GM12878 (cell line): ENCODE results near the gene HTRA2. TPM values are rescaled to one million over a fixed set of nuclear protein-coding genes. Genes with fewer than 3 reads are reported as not detected.

Experiments used
- ATAC-seq: fragments of 200-7000 bp; cut with Tn5 transposase; 3 replicates; pipeline ENCODE4 v1.9.1; 2020; ENCODE audit warnings: mild to moderate bottlenecking, moderate library complexity
- BruUV-seq: library from RNA; stranded (reverse); fragments of 400-500 nt; replicated peaks from 2 replicates; lab custom pipeline; 2021; lab: Mats Ljungman, UMichigan
- CTCF ChIA-PET: fragments of 300-600 bp; sonication (Branson Sonifier 250); formaldehyde crosslinking; extraction: SDS; loops from one replicate; lab custom pipeline; 2021; ENCODE audit warnings: inconsistent platforms; lab: Yijun Ruan, JAX
- POLR2A ChIA-PET: fragments of 350-600 bp; formaldehyde crosslinking; extraction: SDS; loops from one replicate; lab custom pipeline; 2021; ENCODE audit warnings: inconsistent platforms; lab: Charles Lee
- RAD21 ChIA-PET: fragments of 300-600 bp; sonication (Branson Sonifier 250); formaldehyde crosslinking; loops from one replicate; lab custom pipeline; 2023; ENCODE audit warnings: antibody characterized with exemption; ENCODE audit not compliant: unreplicated experiment; lab: Charles Lee
- SMC1A ChIA-PET: fragments of 300-600 bp; sonication (Branson Sonifier 250); formaldehyde crosslinking; loops from one replicate; lab custom pipeline; 2023; ENCODE audit not compliant: unreplicated experiment, uncharacterized antibody; lab: Charles Lee
- DNase-seq: peaks from one replicate; pipeline ENCODE4 v3.0.0-alpha.2; 2011; ENCODE audit warnings: low read depth, low spot score
- FAIRE-seq: peaks from 3 replicates; lab custom pipeline; 2011; peaks lifted over from hg19 to GRCh38; lab: Jason Lieb, UNC
- H2AFZ ChIP-seq: 2 replicates; pipeline ENCODE4 v1.6.0; 2011; ENCODE audit warnings: low read depth, low read length, control low read depth; ENCODE audit not compliant: control insufficient read depth
- H3K27ac ChIP-seq: 2 replicates; pipeline ENCODE4 v1.5.1; 2011; ENCODE audit warnings: control low read depth; ENCODE audit not compliant: control insufficient read depth, insufficient read depth
- H3K27me3 ChIP-seq, 2 experiments: replicated peaks in 1 of 2; 2 replicates each; pipeline versions ENCODE4 v1.6.0 to v1.6.1; 2011; ENCODE audit warnings: low read length in 1 of 2; ENCODE audit not compliant: control insufficient read depth in 2 of 2, insufficient read depth in 2 of 2
- H3K36me3 ChIP-seq, 2 experiments: 2 replicates each; pipeline ENCODE4 v1.5.1; 2011; ENCODE audit warnings: low read length in 1 of 2; ENCODE audit not compliant: control insufficient read depth in 2 of 2, insufficient read depth in 2 of 2
- H3K4me1 ChIP-seq: 2 replicates; pipeline ENCODE4 v1.6.1; 2011; ENCODE audit warnings: mild to moderate bottlenecking, low read length, moderate library complexity, mixed read lengths; ENCODE audit not compliant: control insufficient read depth, insufficient read depth
- H3K4me2 ChIP-seq: 2 replicates; pipeline ENCODE4 v1.6.0; 2011; ENCODE audit warnings: control low read depth; ENCODE audit not compliant: control insufficient read depth, insufficient read depth
- H3K4me3 ChIP-seq: fragments of 200-600 bp; sonication (generic); 2 replicates; pipeline ENCODE4 v1.5.1; 2016
- H3K79me2 ChIP-seq: 2 replicates; pipeline ENCODE4 v1.6.0; 2011; ENCODE audit warnings: low read length; ENCODE audit not compliant: control insufficient read depth, insufficient read depth
- H3K9ac ChIP-seq: 2 replicates; pipeline ENCODE4 v1.8.0; 2011; ENCODE audit warnings: low read length, control low read depth, mixed read lengths; ENCODE audit not compliant: control insufficient read depth, insufficient read depth
- H3K9me3 ChIP-seq: replicated peaks from 3 replicates; pipeline ENCODE4 v1.5.1; 2011; ENCODE audit warnings: mild to moderate bottlenecking, low read length; ENCODE audit not compliant: control insufficient read depth, insufficient read depth
- H4K20me1 ChIP-seq: 2 replicates; pipeline ENCODE4 v1.6.0; 2011; ENCODE audit not compliant: control insufficient read depth, insufficient read depth
- CREB1 ChIP-seq: IDR thresholded peaks from 2 replicates; pipeline ENCODE4 v1.6.1; 2012; ENCODE audit warnings: low read depth, mild to moderate bottlenecking, inconsistent platforms
- POLR2A ChIP-seq: IDR thresholded peaks from 2 replicates; pipeline ENCODE4 v1.6.1; 2011; ENCODE audit warnings: low read depth, mild to moderate bottlenecking, low read length
- POLR2AphosphoS2 ChIP-seq: IDR thresholded peaks from 2 replicates; pipeline ENCODE4 v1.6.1; 2011; ENCODE audit warnings: low read depth, mild to moderate bottlenecking, low read length, improper control_type of control experiment, moderate library complexity
- POU2F2 ChIP-seq: IDR thresholded peaks from 3 replicates; pipeline ENCODE4 v1.6.1; 2011; ENCODE audit warnings: low read depth, mild to moderate bottlenecking, low read length, borderline replicate concordance
- RELA ChIP-seq: fragments of 450-650 bp; IDR thresholded peaks from 2 replicates; pipeline ENCODE4 v1.8.0; 2014; ENCODE audit warnings: borderline replicate concordance; ENCODE audit not compliant: partially characterized antibody
- SIX5 ChIP-seq: IDR thresholded peaks from 2 replicates; pipeline ENCODE4 v1.6.1; 2011; ENCODE audit warnings: mild to moderate bottlenecking, low read depth, low read length, moderate library complexity; ENCODE audit not compliant: severe bottlenecking
- SKIL ChIP-seq: fragments of 450-650 bp; IDR thresholded peaks from 2 replicates; pipeline ENCODE4 v1.6.1; 2017; ENCODE audit warnings: mild to moderate bottlenecking, low read depth, inconsistent platforms; ENCODE audit not compliant: poor library complexity, severe bottlenecking
- SMAD5 ChIP-seq: IDR thresholded peaks from 2 replicates; pipeline ENCODE4 v1.6.1; 2016; ENCODE audit warnings: antibody characterized with exemption, low read depth
- SMC3 ChIP-seq: IDR thresholded peaks from 2 replicates; pipeline ENCODE4 v1.6.1; 2011; ENCODE audit warnings: low read length, improper control_type of control experiment, borderline replicate concordance
- TCF3 ChIP-seq: IDR thresholded peaks from 2 replicates; pipeline ENCODE4 v1.6.1; 2012; ENCODE audit warnings: low read depth, mild to moderate bottlenecking, low read length, borderline replicate concordance; ENCODE audit not compliant: insufficient read depth
- WGBS: methylation state at CpG from one replicate; pipeline ENCODE4 v1.1.6; 2016; ENCODE audit warnings: low lambda C conversion rate; ENCODE audit not compliant: insufficient replicate concordance, insufficient coverage; ENCODE audit errors: missing lambda C conversion rate; 5-methylcytosine and 5-hydroxymethylcytosine counted together
- in situ Hi-C: fragments of 300-500 bp; cut with MboI; formaldehyde crosslinking; loops from 9 replicates; pipeline ENCODE4 v1.14.3; 2018; ENCODE audit warnings: mixed read lengths
- intact Hi-C: fragments of 100-400 bp; cut with micrococcal nuclease; formaldehyde crosslinking; loops from one replicate; pipeline ENCODE4 v1.14.2; 2022; ENCODE audit not compliant: unreplicated experiment
- polyA plus RNA-seq, 11 experiments: library from polyadenylated mRNA; depleted of rRNA in 4 of 11; unstranded in 6 of 11; stranded (reverse) in 5 of 11; fragments of >200 nt; fragmentation: Nextera tagmentation in 4 of 11; fragmentation: Illumina TruSeq in 1 of 11; extraction: Ambion mirVana in 4 of 11; extraction: Trizol in 1 of 11; gene quantifications; 1 replicate in 1 of 11; 2 replicates in 10 of 11; pipeline versions ENCODE4 v1.2.1 to v1.2.3, GENCODE V29; 2011 to 2016; ENCODE audit warnings: inconsistent platforms in 2 of 11, missing spikeins in 2 of 11, low read depth in 1 of 11
- total RNA-seq, 4 experiments: library from RNA; depleted of rRNA in 3 of 4; stranded (reverse); fragments of >200 nt in 3 of 4; fragmentation: Illumina TruSeq in 1 of 4; extraction: Trizol in 1 of 4; gene quantifications; 2 replicates each; pipeline versions ENCODE4 v1.2.1 to v1.2.3, GENCODE V29; 2013 to 2021
- TF ChIP-seq, protein P1 (sequence below): IDR thresholded peaks from 2 replicates; pipeline ENCODE4 v1.6.1; 2011; ENCODE audit warnings: borderline replicate concordance, low read depth, mild to moderate bottlenecking, moderate library complexity, mixed read lengths, low read length; ENCODE audit not compliant: insufficient read depth; ENCODE audit errors: extremely low read length
- TF ChIP-seq, protein P2 (sequence below): IDR thresholded peaks from 2 replicates; pipeline ENCODE4 v1.6.1; 2011; ENCODE audit warnings: low read depth, low read length, improper control_type of control experiment, borderline replicate concordance
- TF ChIP-seq, protein P3 (sequence below): fragments of 450-650 bp; IDR thresholded peaks from 2 replicates; pipeline ENCODE4 v1.6.1; 2016; ENCODE audit warnings: mild to moderate bottlenecking, moderate library complexity, borderline replicate concordance

Gene HTRA2
- total and polyA plus RNA-seq, 10 of the 15 experiments (the other 5 are each of a cell fraction or from before 2014, with no cell fraction given): 42.3 to 73.9 (median 54.6) TPM

GRCh38 chr2:74558284-74559230 is 28.8 kb downstream of the HTRA2 start:
- Histone ChIP-seq H3K36me3 (peaks cover 1 to 11% of the 10 kb centered on the region in 2 experiments; a peak in 2 of 4 replicates), H3K9ac (no peak overlapping the region), H3K4me3 (no peak overlapping the region), H3K79me2 (peaks cover 33% of the 10 kb centered on the region), H3K4me2 (no peak overlapping the region), H3K4me1 (peaks cover 16% of the 10 kb centered on the region), H2AFZ (no peak overlapping the region), H3K27ac (no peak overlapping the region), H3K9me3 (no peaks in the 10 kb centered on the region; the same call in 2 of the 3 replicates), H3K27me3 (no peaks in the 10 kb centered on the region), H4K20me1 (no peaks in the 10 kb centered on the region)
- FAIRE-seq (no peak), ATAC-seq (no peak), DNase-seq (no peak)
- ChIA-PET SMC1A (interaction anchor here (0.6 to 4.8 kb wide), 8 partner anchors 8 to 28 kb away, joined by 3 to 42 read pairs (median 6); no protein-coding TSS in a partner anchor), CTCF (interaction anchor here (1.0 to 3.6 kb wide), 7 partner anchors 9 to 30 kb away, joined by 3 to 18 read pairs (median 4); no protein-coding TSS in a partner anchor), RAD21 (interaction anchor here (1.1 kb wide), 2 partner anchors 25 to 28 kb away, joined by 3 to 4 read pairs; no protein-coding TSS in a partner anchor), POLR2A (interaction anchor here (1.8 to 17.8 kb wide), 2 partner anchors 18 to 19 kb away, joined by 6 to 441 read pairs; no protein-coding TSS in a partner anchor)
- in situ Hi-C loops: no loop called here
- 85% methylated on average over 7 of the region's 7 CpGs for WGBS
- BruUV-seq: no TSS peak
- intact Hi-C loops: no loop called here
- TF ChIP-seq, protein P1, sequence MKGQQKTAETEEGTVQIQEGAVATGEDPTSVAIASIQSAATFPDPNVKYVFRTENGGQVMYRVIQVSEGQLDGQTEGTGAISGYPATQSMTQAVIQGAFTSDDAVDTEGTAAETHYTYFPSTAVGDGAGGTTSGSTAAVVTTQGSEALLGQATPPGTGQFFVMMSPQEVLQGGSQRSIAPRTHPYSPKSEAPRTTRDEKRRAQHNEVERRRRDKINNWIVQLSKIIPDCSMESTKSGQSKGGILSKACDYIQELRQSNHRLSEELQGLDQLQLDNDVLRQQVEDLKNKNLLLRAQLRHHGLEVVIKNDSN: no peak
- TF ChIP-seq TCF3 (no peak), POU2F2 (no peak), SIX5 (no peak), POLR2A (peak; percentile 63), CREB1 (no peak), POLR2AphosphoS2 (no peak), SKIL (no peak), SMC3 (no peak), SMAD5 (peak; percentile 45; the same call in 1 of the 2 replicates), RELA (no peak)
- TF ChIP-seq, protein P2, sequence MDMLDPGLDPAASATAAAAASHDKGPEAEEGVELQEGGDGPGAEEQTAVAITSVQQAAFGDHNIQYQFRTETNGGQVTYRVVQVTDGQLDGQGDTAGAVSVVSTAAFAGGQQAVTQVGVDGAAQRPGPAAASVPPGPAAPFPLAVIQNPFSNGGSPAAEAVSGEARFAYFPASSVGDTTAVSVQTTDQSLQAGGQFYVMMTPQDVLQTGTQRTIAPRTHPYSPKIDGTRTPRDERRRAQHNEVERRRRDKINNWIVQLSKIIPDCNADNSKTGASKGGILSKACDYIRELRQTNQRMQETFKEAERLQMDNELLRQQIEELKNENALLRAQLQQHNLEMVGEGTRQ: no peak
- TF ChIP-seq, protein P3, sequence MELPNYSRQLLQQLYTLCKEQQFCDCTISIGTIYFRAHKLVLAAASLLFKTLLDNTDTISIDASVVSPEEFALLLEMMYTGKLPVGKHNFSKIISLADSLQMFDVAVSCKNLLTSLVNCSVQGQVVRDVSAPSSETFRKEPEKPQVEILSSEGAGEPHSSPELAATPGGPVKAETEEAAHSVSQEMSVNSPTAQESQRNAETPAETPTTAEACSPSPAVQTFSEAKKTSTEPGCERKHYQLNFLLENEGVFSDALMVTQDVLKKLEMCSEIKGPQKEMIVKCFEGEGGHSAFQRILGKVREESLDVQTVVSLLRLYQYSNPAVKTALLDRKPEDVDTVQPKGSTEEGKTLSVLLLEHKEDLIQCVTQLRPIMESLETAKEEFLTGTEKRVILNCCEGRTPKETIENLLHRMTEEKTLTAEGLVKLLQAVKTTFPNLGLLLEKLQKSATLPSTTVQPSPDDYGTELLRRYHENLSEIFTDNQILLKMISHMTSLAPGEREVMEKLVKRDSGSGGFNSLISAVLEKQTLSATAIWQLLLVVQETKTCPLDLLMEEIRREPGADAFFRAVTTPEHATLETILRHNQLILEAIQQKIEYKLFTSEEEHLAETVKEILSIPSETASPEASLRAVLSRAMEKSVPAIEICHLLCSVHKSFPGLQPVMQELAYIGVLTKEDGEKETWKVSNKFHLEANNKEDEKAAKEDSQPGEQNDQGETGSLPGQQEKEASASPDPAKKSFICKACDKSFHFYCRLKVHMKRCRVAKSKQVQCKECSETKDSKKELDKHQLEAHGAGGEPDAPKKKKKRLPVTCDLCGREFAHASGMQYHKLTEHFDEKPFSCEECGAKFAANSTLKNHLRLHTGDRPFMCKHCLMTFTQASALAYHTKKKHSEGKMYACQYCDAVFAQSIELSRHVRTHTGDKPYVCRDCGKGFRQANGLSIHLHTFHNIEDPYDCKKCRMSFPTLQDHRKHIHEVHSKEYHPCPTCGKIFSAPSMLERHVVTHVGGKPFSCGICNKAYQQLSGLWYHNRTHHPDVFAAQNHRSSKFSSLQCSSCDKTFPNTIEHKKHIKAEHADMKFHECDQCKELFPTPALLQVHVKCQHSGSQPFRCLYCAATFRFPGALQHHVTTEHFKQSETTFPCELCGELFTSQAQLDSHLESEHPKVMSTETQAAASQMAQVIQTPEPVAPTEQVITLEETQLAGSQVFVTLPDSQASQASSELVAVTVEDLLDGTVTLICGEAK: no peak
